Ovary (tissue), 3 donors: ENCODE results near the gene TRIP12.

Experiments
- CTCF ChIP-seq, 3 donors: fragments of 450-650 bp in 2 of 3; fragments of 200-600 bp in 1 of 3; IDR thresholded peaks; one replicate each; pipeline versions ENCODE4 v1.5.1 to v1.8.0; 2016 to 2022; ENCODE audit warnings: antibody characterized with exemption in 3 of 3, mild to moderate bottlenecking in 1 of 3
- EP300 ChIP-seq: sonication (generic); formaldehyde crosslinking; IDR thresholded peaks from one replicate; pipeline ENCODE4 v1.6.1; 2017; ENCODE audit warnings: antibody characterized with exemption
- POLR2A ChIP-seq: fragments of 450-650 bp; IDR thresholded peaks from one replicate; pipeline ENCODE4 v1.6.1; 2017; ENCODE audit warnings: antibody characterized with exemption, mild to moderate bottlenecking, moderate library complexity
- donor health status: DM: no; HTN: no; CAD: no.

GRCh38 chr2:229860334-229860733 lies 61.5 kb downstream of the TRIP12 start:
- TF ChIP-seq CTCF (IDR thresholded peaks at IDR 0.05): no peak
- TF ChIP-seq EP300: no peak
- TF ChIP-seq POLR2A: no peak
